GM12891 (cell line): ENCODE results near the gene STK24.

ENCODE experiments used
- POLR2A ChIP-seq: IDR thresholded peaks from 2 replicates; pipeline ENCODE4 v1.6.1; 2011; ENCODE audit warnings: low read depth, low read length, control low read depth
- POLR2AphosphoS5 ChIP-seq: IDR thresholded peaks from 2 replicates; pipeline ENCODE4 v1.6.1; 2011; ENCODE audit warnings: low read depth, low read length, control low read depth
- SPI1 ChIP-seq: IDR thresholded peaks from 2 replicates; pipeline ENCODE4 v1.6.1; 2011; ENCODE audit warnings: low read depth, low read length, control low read depth
- TAF1 ChIP-seq: IDR thresholded peaks from 2 replicates; pipeline ENCODE4 v1.6.1; 2011; ENCODE audit warnings: low read depth, low read length, control low read depth

GRCh38 chr13:98528663-98529064 is 48.2 kb downstream of the STK24 start:
- TF ChIP-seq POLR2AphosphoS5 = no peak
- no peak for TF ChIP-seq POLR2A
- no peak for TF ChIP-seq TAF1
- TF ChIP-seq SPI1 = no peak
